Endodermal cell (in vitro differentiated cells): ENCODE data around the gene GOLGA6L7. TPM values are rescaled to one million over a fixed set of nuclear protein-coding genes. Genes with fewer than 3 reads are reported as not detected.
"Not testable (repeated sequence)": the region's sequence is repeated elsewhere in the genome, so short reads cannot be mapped to it uniquely, and the experiment has no call there.

Experiments used
- DNase-seq: peaks from one replicate; pipeline ENCODE4 v3.0.0-alpha.2; 2017
- H3K27ac ChIP-seq: 2 replicates; pipeline ENCODE4 v1.5.1; 2013; ENCODE audit warnings: mild to moderate bottlenecking, low read depth, low read length, moderate library complexity
- H3K27me3 ChIP-seq: 2 replicates; pipeline ENCODE4 v1.6.1; 2013; ENCODE audit warnings: mild to moderate bottlenecking, low read length, moderate library complexity; ENCODE audit not compliant: insufficient read depth, control insufficient read depth, poor library complexity, severe bottlenecking
- H3K36me3 ChIP-seq: 2 replicates; pipeline ENCODE4 v1.7.0; 2013; ENCODE audit warnings: mild to moderate bottlenecking, low read length, moderate library complexity; ENCODE audit not compliant: control insufficient read depth, insufficient read depth
- H3K4me1 ChIP-seq: one replicate; pipeline ENCODE4 v1.7.0; 2013; ENCODE audit warnings: low read length; ENCODE audit not compliant: control insufficient read depth, insufficient read depth
- H3K4me3 ChIP-seq: 2 replicates; pipeline ENCODE4 v1.5.1; 2013; ENCODE audit warnings: mild to moderate bottlenecking, low read length, moderate library complexity
- H3K9ac ChIP-seq: 2 replicates; pipeline ENCODE4 v1.6.1; 2013; ENCODE audit warnings: mild to moderate bottlenecking, low read length, moderate library complexity; ENCODE audit not compliant: poor library complexity, severe bottlenecking; ENCODE audit errors: extremely low read depth
- H3K9me3 ChIP-seq: 2 replicates; pipeline ENCODE4 v1.6.1; 2013; ENCODE audit warnings: mild to moderate bottlenecking, low read length, moderate library complexity; ENCODE audit not compliant: control insufficient read depth
- H3K27ac Mint-ChIP-seq: 2 replicates; pipeline ENCODE4 v1.8.0; 2020; ENCODE audit warnings: mixed read lengths
- H3K27me3 Mint-ChIP-seq: 2 replicates; pipeline ENCODE4 v1.8.0; 2021; ENCODE audit warnings: mild to moderate bottlenecking, mixed read lengths; ENCODE audit not compliant: insufficient read depth
- H3K36me3 Mint-ChIP-seq: 2 replicates; pipeline ENCODE4 v1.8.0; 2020; ENCODE audit warnings: low read depth, mixed read lengths
- H3K4me1 Mint-ChIP-seq: 2 replicates; pipeline ENCODE4 v1.8.0; 2020; ENCODE audit warnings: mixed read lengths
- H3K4me3 Mint-ChIP-seq: 2 replicates; pipeline ENCODE4 v1.8.0; 2020; ENCODE audit warnings: mild to moderate bottlenecking, moderate library complexity, mixed read lengths
- H3K9me3 Mint-ChIP-seq: 2 replicates; pipeline ENCODE4 v1.8.0; 2020; ENCODE audit warnings: mild to moderate bottlenecking, mixed read lengths
- CTCF ChIP-seq: fragments of 200-600 bp; sonication (generic); conservative IDR thresholded peaks from 2 replicates; pipeline ENCODE4 v1.5.0; 2021; ENCODE audit warnings: antibody characterized with exemption, mild to moderate bottlenecking
- WGBS, 2 experiments: methylation state at CpG; one replicate each; pipeline versions ENCODE4 v1.1.5 to v1.1.7; 2013; ENCODE audit warnings: missing lambda C conversion rate in 2 of 2, mixed read lengths in 1 of 2; ENCODE audit not compliant: insufficient coverage in 1 of 2, insufficient read length in 1 of 2; 5-methylcytosine and 5-hydroxymethylcytosine counted together
- total RNA-seq, 2 donors: library from RNA; stranded (reverse); fragmentation: NEBNext Ultra II Directional in 1 of 2; extraction: Animal tissue kit (Norgen Biotek cat#: 25700) in 1 of 2; gene quantifications; 2 replicates in 1 of 2; 3 replicates in 1 of 2; pipeline ENCODE4 v1.2.1, GENCODE V29; 2021

Gene GOLGA6L7
- total RNA-seq, 2 donors from 2014 or later: 0.15 TPM; not detected in 1

- no peak overlapping the region for H3K9ac ChIP-seq
- no peaks in the 10 kb centered on the region for H3K36me3 ChIP-seq
- no peak overlapping the region for H3K27ac ChIP-seq
- Mint-ChIP-seq H3K36me3 (no peaks in the 10 kb centered on the region), H3K9me3 (no peaks in the 10 kb centered on the region), H3K4me1 (no peaks in the 10 kb centered on the region), H3K4me3 (no peak overlapping the region), H3K27me3 (peaks cover 3% of the 10 kb centered on the region), H3K27ac (no peak overlapping the region)
- 96 to 97% methylated on average over 13 to 16 of the region's 16 CpGs for WGBS, 2 experiments
- DNase-seq: no peak
- H3K4me3 ChIP-seq: no peak overlapping the region
- no peaks in the 10 kb centered on the region for H3K27me3 ChIP-seq
- H3K4me1 ChIP-seq: no peaks in the 10 kb centered on the region
- no peaks in the 10 kb centered on the region for H3K9me3 ChIP-seq
- peak; percentile 26 for TF ChIP-seq CTCF
Observed at GRCh38 chr15:28861031-28861534, 12.6 kb upstream of the GOLGA6L7 start.

- not testable (repeated sequence) for H3K27me3 ChIP-seq, H3K9me3 Mint-ChIP-seq, H3K36me3 ChIP-seq, H3K36me3 Mint-ChIP-seq, H3K9me3 ChIP-seq, H3K9ac ChIP-seq, H3K4me1 Mint-ChIP-seq, H3K4me3 Mint-ChIP-seq, H3K4me1 ChIP-seq, H3K27me3 Mint-ChIP-seq, H3K27ac ChIP-seq, H3K4me3 ChIP-seq, H3K27ac Mint-ChIP-seq, DNase-seq
- 83% methylated on average over 1 of the region's 2 CpGs; no CpG with 5 or more reads in 1 of the 2 experiments for WGBS, 2 experiments
Observed at GRCh38 chr15:28854578-28854977, 6.1 kb upstream of the GOLGA6L7 start.

- not testable (repeated sequence) for H3K27me3 ChIP-seq, H3K4me1 ChIP-seq, H3K27ac Mint-ChIP-seq, H3K36me3 ChIP-seq, H3K27me3 Mint-ChIP-seq, H3K4me1 Mint-ChIP-seq, H3K4me3 ChIP-seq, H3K9me3 ChIP-seq, H3K36me3 Mint-ChIP-seq, H3K9me3 Mint-ChIP-seq, DNase-seq, H3K4me3 Mint-ChIP-seq, H3K27ac ChIP-seq, H3K9ac ChIP-seq
- 36 to 50% methylated on average over 1 to 5 of the region's 5 CpGs for WGBS, 2 experiments
Observed at GRCh38 chr15:28853654-28854053, 5.2 kb upstream of the GOLGA6L7 start.

- not testable (repeated sequence) for H3K27ac Mint-ChIP-seq, H3K4me3 ChIP-seq, H3K9me3 ChIP-seq, H3K4me3 Mint-ChIP-seq, H3K36me3 ChIP-seq, H3K4me1 ChIP-seq, H3K27ac ChIP-seq, H3K9ac ChIP-seq, DNase-seq, H3K4me1 Mint-ChIP-seq
- 95 to 100% methylated on average over 5 to 24 of the region's 31 CpGs for WGBS, 2 experiments
- peaks cover 15% of the 10 kb centered on the region for H3K9me3 Mint-ChIP-seq
- H3K27me3 Mint-ChIP-seq: peaks cover 25% of the 10 kb centered on the region
- H3K27me3 ChIP-seq: peaks cover 18% of the 10 kb centered on the region
- H3K36me3 Mint-ChIP-seq: peaks cover 12% of the 10 kb centered on the region
Observed at GRCh38 chr15:28849766-28850165, 1.3 kb upstream of the GOLGA6L7 start.

- not testable (repeated sequence) for H3K36me3 ChIP-seq, H3K4me3 Mint-ChIP-seq, H3K9me3 ChIP-seq, H3K9ac ChIP-seq, H3K27ac ChIP-seq, H3K4me3 ChIP-seq, H3K4me1 ChIP-seq, H3K27ac Mint-ChIP-seq, DNase-seq
- Mint-ChIP-seq H3K27me3 (peaks cover 26% of the 10 kb centered on the region), H3K9me3 (peaks cover 15% of the 10 kb centered on the region), H3K4me1 (peaks cover 13% of the 10 kb centered on the region), H3K36me3 (peaks cover 12% of the 10 kb centered on the region)
- WGBS, 2 experiments: 83 to 92% methylated on average over 1 of the region's 17 CpGs
- peaks cover 18% of the 10 kb centered on the region for H3K27me3 ChIP-seq
Observed at GRCh38 chr15:28849271-28849670, 827 bp upstream of the GOLGA6L7 start.

GRCh38 chr15:28847959-28848358 is 485 bp downstream of the GOLGA6L7 start:
- not testable (repeated sequence) for H3K9me3 ChIP-seq, DNase-seq, H3K27ac Mint-ChIP-seq, H3K27ac ChIP-seq, H3K4me3 Mint-ChIP-seq, H3K36me3 ChIP-seq, H3K4me1 Mint-ChIP-seq, H3K4me3 ChIP-seq, H3K4me1 ChIP-seq, H3K9ac ChIP-seq
- Mint-ChIP-seq H3K36me3 (peaks cover 12% of the 10 kb centered on the region), H3K9me3 (peaks cover 15% of the 10 kb centered on the region), H3K27me3 (peaks cover 37% of the 10 kb centered on the region)
- H3K27me3 ChIP-seq: peaks cover 22% of the 10 kb centered on the region
- 90 to 93% methylated on average over 3 to 7 of the region's 9 CpGs for WGBS, 2 experiments
